Panc1 (cell line): ENCODE measurements around the gene TRIM59. TPM values are rescaled to one million over a fixed set of nuclear protein-coding genes. Genes with fewer than 3 reads are reported as not detected.

Experiments
- ATAC-seq: fragments of 200-7000 bp; cut with Tn5 transposase; 2 replicates; pipeline ENCODE4 v1.9.1; 2020; ENCODE audit warnings: mild to moderate bottlenecking, moderate library complexity
- BruUV-seq: library from RNA; stranded (reverse); fragments of 400-500 nt; replicated peaks from 2 replicates; lab custom pipeline; 2021; lab: Mats Ljungman, UMichigan
- CTCF ChIA-PET: fragments of 300-600 bp; sonication (Branson Sonifier 250); formaldehyde crosslinking; loops from one replicate; lab custom pipeline; 2022; ENCODE audit warnings: antibody characterized with exemption; lab: Charles Lee
- POLR2A ChIA-PET: fragments of 300-600 bp; sonication (Branson Sonifier 250); formaldehyde crosslinking; loops from one replicate; lab custom pipeline; 2022; ENCODE audit warnings: antibody characterized with exemption; lab: Charles Lee
- DNase-seq: peaks from one replicate; pipeline ENCODE4 v3.0.0-alpha.2; 2010; ENCODE audit warnings: low read depth, low spot score
- H3K27ac ChIP-seq: 2 replicates; pipeline ENCODE4 v1.5.1; 2011; ENCODE audit warnings: mild to moderate bottlenecking, low read length, inconsistent platforms
- H3K27me3 ChIP-seq: fragments of 200-500 bp; sonication (Bioruptor generic); 2 replicates; pipeline ENCODE4 v1.6.0; 2014; ENCODE audit warnings: low read length, inconsistent platforms; ENCODE audit not compliant: control insufficient read depth, insufficient read depth
- H3K36me3 ChIP-seq: fragments of 200-500 bp; sonication (Bioruptor generic); 2 replicates; pipeline ENCODE4 v1.5.1; 2014; ENCODE audit warnings: inconsistent platforms, mild to moderate bottlenecking, low read length, moderate library complexity; ENCODE audit not compliant: control insufficient read depth, insufficient read depth
- H3K4me1 ChIP-seq: 2 replicates; pipeline ENCODE4 v1.5.1; 2011; ENCODE audit warnings: inconsistent platforms, mild to moderate bottlenecking, low read length, moderate library complexity; ENCODE audit not compliant: control insufficient read depth, insufficient read depth
- H3K4me3 ChIP-seq, 2 experiments: 2 replicates each; pipeline ENCODE4 v1.5.1; 2011 to 2012; ENCODE audit warnings: low read depth in 2 of 2, low read length in 2 of 2, mild to moderate bottlenecking in 2 of 2, inconsistent platforms in 1 of 2, moderate library complexity in 1 of 2
- H3K9me3 ChIP-seq: fragments of 200-500 bp; sonication (Bioruptor generic); 2 replicates; pipeline ENCODE4 v1.5.1; 2014; ENCODE audit warnings: low read depth, mild to moderate bottlenecking, inconsistent platforms, low read length, moderate library complexity; ENCODE audit not compliant: control insufficient read depth, insufficient read depth
- POLR2AphosphoS5 ChIP-seq: IDR thresholded peaks from 2 replicates; pipeline ENCODE4 v1.6.1; 2012; ENCODE audit warnings: mild to moderate bottlenecking, low read depth, low read length, moderate library complexity
- SIN3A ChIP-seq: IDR thresholded peaks from 2 replicates; pipeline ENCODE4 v1.6.1; 2012; ENCODE audit warnings: low read depth, mild to moderate bottlenecking, low read length, moderate library complexity, borderline replicate concordance; ENCODE audit not compliant: insufficient read depth
- TCF7L2 ChIP-seq: IDR thresholded peaks from 2 replicates; pipeline ENCODE4 v1.6.1; 2011; ENCODE audit warnings: mild to moderate bottlenecking, low read depth, low read length, inconsistent platforms
- in situ Hi-C: cut with HindIII; loops from 2 replicates; pipeline ENCODE4 v1.10.0; 2016; ENCODE audit warnings: low sequenced_read_pairs, low pct_unique_long_range_greater_than_20kb
- intact Hi-C: fragments of 100-400 bp; cut with micrococcal nuclease; formaldehyde crosslinking; loops from one replicate; pipeline ENCODE4 v1.10.0; 2022; ENCODE audit not compliant: unreplicated experiment
- total RNA-seq: library from RNA; stranded (reverse); gene quantifications from one replicate; pipeline ENCODE4 v1.2.1, GENCODE V29; 2021; ENCODE audit not compliant: unreplicated experiment
- TF ChIP-seq, protein P1 (sequence below): fragments of 450-650 bp; IDR thresholded peaks from 2 replicates; pipeline ENCODE4 v1.5.1; 2017; ENCODE audit warnings: mild to moderate bottlenecking
- TF ChIP-seq, protein P2 (sequence below), 2 experiments: IDR thresholded peaks; 2 replicates each; pipeline ENCODE4 v1.6.1; 2011 to 2012; ENCODE audit warnings: low read depth in 2 of 2, control low read depth in 1 of 2, low read length in 1 of 2, mild to moderate bottlenecking in 1 of 2, moderate library complexity in 1 of 2; ENCODE audit not compliant: insufficient read depth in 1 of 2

The TRIM59 gene
- total RNA-seq, 1 experiment from 2014 or later, result 27.9 TPM

DNA sequence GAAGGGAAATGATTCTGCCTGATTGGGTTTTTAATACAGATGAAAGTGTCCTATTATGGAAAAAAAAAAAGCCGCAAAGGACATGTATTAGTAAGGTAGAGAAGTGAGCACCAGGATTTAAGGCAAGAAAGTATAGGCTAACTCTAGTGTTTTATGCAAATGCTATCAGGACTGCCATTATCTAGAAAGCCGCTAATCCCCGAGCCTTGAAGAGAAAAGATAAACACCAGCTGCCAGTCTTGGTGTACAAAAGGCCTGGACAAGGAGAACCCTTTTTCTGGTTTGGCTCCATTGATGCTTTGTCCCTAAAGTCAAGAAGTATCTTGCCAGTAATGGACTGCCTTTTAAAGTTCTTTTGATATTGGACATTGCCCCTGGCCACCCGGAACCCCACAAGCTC, 8.6 kb upstream of the TRIM59 start:
- TF ChIP-seq SIN3A (no peak), POLR2AphosphoS5 (no peak), TCF7L2 (no peak)
- TF ChIP-seq, protein P1, sequence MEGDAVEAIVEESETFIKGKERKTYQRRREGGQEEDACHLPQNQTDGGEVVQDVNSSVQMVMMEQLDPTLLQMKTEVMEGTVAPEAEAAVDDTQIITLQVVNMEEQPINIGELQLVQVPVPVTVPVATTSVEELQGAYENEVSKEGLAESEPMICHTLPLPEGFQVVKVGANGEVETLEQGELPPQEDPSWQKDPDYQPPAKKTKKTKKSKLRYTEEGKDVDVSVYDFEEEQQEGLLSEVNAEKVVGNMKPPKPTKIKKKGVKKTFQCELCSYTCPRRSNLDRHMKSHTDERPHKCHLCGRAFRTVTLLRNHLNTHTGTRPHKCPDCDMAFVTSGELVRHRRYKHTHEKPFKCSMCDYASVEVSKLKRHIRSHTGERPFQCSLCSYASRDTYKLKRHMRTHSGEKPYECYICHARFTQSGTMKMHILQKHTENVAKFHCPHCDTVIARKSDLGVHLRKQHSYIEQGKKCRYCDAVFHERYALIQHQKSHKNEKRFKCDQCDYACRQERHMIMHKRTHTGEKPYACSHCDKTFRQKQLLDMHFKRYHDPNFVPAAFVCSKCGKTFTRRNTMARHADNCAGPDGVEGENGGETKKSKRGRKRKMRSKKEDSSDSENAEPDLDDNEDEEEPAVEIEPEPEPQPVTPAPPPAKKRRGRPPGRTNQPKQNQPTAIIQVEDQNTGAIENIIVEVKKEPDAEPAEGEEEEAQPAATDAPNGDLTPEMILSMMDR, result no peak
- TF ChIP-seq, protein P2, sequence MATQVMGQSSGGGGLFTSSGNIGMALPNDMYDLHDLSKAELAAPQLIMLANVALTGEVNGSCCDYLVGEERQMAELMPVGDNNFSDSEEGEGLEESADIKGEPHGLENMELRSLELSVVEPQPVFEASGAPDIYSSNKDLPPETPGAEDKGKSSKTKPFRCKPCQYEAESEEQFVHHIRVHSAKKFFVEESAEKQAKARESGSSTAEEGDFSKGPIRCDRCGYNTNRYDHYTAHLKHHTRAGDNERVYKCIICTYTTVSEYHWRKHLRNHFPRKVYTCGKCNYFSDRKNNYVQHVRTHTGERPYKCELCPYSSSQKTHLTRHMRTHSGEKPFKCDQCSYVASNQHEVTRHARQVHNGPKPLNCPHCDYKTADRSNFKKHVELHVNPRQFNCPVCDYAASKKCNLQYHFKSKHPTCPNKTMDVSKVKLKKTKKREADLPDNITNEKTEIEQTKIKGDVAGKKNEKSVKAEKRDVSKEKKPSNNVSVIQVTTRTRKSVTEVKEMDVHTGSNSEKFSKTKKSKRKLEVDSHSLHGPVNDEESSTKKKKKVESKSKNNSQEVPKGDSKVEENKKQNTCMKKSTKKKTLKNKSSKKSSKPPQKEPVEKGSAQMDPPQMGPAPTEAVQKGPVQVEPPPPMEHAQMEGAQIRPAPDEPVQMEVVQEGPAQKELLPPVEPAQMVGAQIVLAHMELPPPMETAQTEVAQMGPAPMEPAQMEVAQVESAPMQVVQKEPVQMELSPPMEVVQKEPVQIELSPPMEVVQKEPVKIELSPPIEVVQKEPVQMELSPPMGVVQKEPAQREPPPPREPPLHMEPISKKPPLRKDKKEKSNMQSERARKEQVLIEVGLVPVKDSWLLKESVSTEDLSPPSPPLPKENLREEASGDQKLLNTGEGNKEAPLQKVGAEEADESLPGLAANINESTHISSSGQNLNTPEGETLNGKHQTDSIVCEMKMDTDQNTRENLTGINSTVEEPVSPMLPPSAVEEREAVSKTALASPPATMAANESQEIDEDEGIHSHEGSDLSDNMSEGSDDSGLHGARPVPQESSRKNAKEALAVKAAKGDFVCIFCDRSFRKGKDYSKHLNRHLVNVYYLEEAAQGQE (IDR thresholded peaks at IDR 0.05; ENCODE audit: insufficient read depth in 1 of 2, low read depth in 2 of 2, low read length in 1 of 2), result no peak
- intact Hi-C loops, result no loop called here
- CTCF ChIA-PET, result no interaction called here

DNA sequence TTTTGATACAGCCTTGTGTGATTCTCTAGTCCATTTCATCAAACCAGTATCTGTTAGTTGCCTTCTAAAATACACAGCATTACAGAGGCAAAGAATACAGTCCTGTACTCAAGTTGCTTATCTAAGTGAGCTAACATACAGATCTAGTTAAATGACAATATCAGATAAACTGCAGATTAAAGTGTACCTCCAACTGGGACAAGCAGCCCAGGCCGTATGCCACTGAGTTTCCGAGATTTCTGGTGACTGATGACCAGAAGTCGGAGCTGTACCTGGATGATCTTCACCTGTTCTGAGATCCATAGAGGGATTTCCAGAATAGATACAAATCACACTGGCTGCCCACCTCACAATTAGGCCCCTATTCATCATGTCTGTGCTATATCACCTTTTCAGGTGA, 6.3 kb upstream of the TRIM59 start:
- no peak overlapping the region for H3K27ac ChIP-seq
- TF ChIP-seq SIN3A, result no peak
- TF ChIP-seq, protein P2 (IDR thresholded peaks at IDR 0.05; ENCODE audit: insufficient read depth in 1 of 2, low read depth in 2 of 2, low read length in 1 of 2), result no peak
- TF ChIP-seq, protein P1, result no peak
- TF ChIP-seq POLR2AphosphoS5, result no peak
- TF ChIP-seq TCF7L2, result no peak
- intact Hi-C loops (no loop called here), in situ Hi-C loops (no loop called here)
- no peaks in the 10 kb centered on the region for H3K27me3 ChIP-seq
- ATAC-seq (no peak), DNase-seq (no peak)
- BruUV-seq, result no TSS peak
- no peaks in the 10 kb centered on the region for H3K9me3 ChIP-seq
- H3K4me1 ChIP-seq, result 0 out of 2 replicates have a peak, but pooled peaks cover under 1% of the 10 kb centered on the region
- no peak overlapping the region for H3K4me3 ChIP-seq
- H3K36me3 ChIP-seq, result no peaks in the 10 kb centered on the region
- CTCF ChIA-PET, result no interaction called here
- POLR2A ChIA-PET, result no interaction called here

More for the DNA sequence above, 8.6 kb upstream of the TRIM59 start:
- no peaks in the 10 kb centered on the region for H3K9me3 ChIP-seq
- no TSS peak for BruUV-seq
- POLR2A ChIA-PET, result interaction anchor here (0.6 to 1.0 kb wide), 3 partner anchors 9 to 57 kb away, joined by 3 to 6 read pairs (median 6); no protein-coding TSS in a partner anchor
- no peak overlapping the region for H3K4me3 ChIP-seq
- in situ Hi-C loops, result no loop called here
- no peaks in the 10 kb centered on the region for H3K4me1 ChIP-seq
- peaks cover 2% of the 10 kb centered on the region; the same call in 1 of the 2 replicates for H3K27me3 ChIP-seq
- no peak for DNase-seq
- no peak for ATAC-seq
- no peaks in the 10 kb centered on the region for H3K36me3 ChIP-seq
- H3K27ac ChIP-seq, result no peak overlapping the region
